Measurements from ENCODE around the gene TMEM72. TPM values are rescaled to one million over a fixed set of nuclear protein-coding genes. Genes with fewer than 3 reads are reported as not detected.

Gene TMEM72
- total RNA-seq, 1 experiment from 2014 or later: not detected

GRCh38 chr10:44954042-44954441 is 42.9 kb downstream of the TMEM72 start:
- no peak for DNase-seq (ENCODE audit: low spot score)

GRCh38 chr10:44954962-44955361 is 43.8 kb downstream of the TMEM72 start:
- no peak for DNase-seq (ENCODE audit: low spot score)

GRCh38 chr10:44955413-44956070 is 44.4 kb downstream of the TMEM72 start:
- no peak for DNase-seq (ENCODE audit: low spot score)

- no peak for DNase-seq (ENCODE audit: low spot score)
These were observed 45.1 kb downstream of the TMEM72 start for GRCh38 chr10:44956226-44956625.

- no peak for DNase-seq (ENCODE audit: low spot score)
These were observed 45.9 kb downstream of the TMEM72 start for GRCh38 chr10:44956717-44957706.

GRCh38 chr10:44958196-44958897 is 47.2 kb downstream of the TMEM72 start:
- no peak for DNase-seq (ENCODE audit: low spot score)

GRCh38 chr10:44958898-44959246 is 47.7 kb downstream of the TMEM72 start:
- DNase-seq (ENCODE audit: low spot score): no peak

- peak; percentile 74 for DNase-seq (ENCODE audit: low spot score)
These were observed 48.3 kb downstream of the TMEM72 start, which contains the start of gene RASSF4 for GRCh38 chr10:44959247-44960087. Gene RASSF4, plus strand, starts transcription at chr10:44959802. Its CDS starts 10,401 bp downstream, at chr10:44970203.

GRCh38 chr10:44960088-44960460 is 48.9 kb downstream of the TMEM72 start:
- no peak for DNase-seq (ENCODE audit: low spot score)

- DNase-seq (ENCODE audit: low spot score): no peak
These were observed 49.5 kb downstream of the TMEM72 start for GRCh38 chr10:44960482-44961229.

- no peak for DNase-seq (ENCODE audit: low spot score)
These were observed 50.1 kb downstream of the TMEM72 start for GRCh38 chr10:44961230-44961571.

GRCh38 chr10:44961931-44962750 is 51.0 kb downstream of the TMEM72 start:
- no peak for DNase-seq (ENCODE audit: low spot score)

GRCh38 chr10:44962870-44963738 is 52.0 kb downstream of the TMEM72 start:
- DNase-seq (ENCODE audit: low spot score): no peak

GRCh38 chr10:44963772-44964633 is 52.9 kb downstream of the TMEM72 start:
- DNase-seq (ENCODE audit: low spot score): peak; percentile 73

- no peak for DNase-seq (ENCODE audit: low spot score)
These were observed 54.0 kb downstream of the TMEM72 start for GRCh38 chr10:44965104-44965503.

GRCh38 chr10:44965651-44966097 is 54.5 kb downstream of the TMEM72 start:
- no peak for DNase-seq (ENCODE audit: low spot score)

GRCh38 chr10:44966129-44966815 is 55.1 kb downstream of the TMEM72 start:
- DNase-seq (ENCODE audit: low spot score): no peak

All from H4 (cell line).